ENCODE data around the gene NXPH3. TPM values are rescaled to one million over a fixed set of nuclear protein-coding genes. Genes with fewer than 3 reads are reported as not detected.

NXPH3 gene
- total RNA-seq, 1 donor from 2014 or later = not detected

GRCh38 chr17:49588726-49589576 is 13.3 kb downstream of the NXPH3 start:
- H3K4me3 ChIP-seq (ENCODE audit: low read depth, low read length) = no peak overlapping the region
- DNase-seq (ENCODE audit: low read depth) = no peak
- H3K27me3 ChIP-seq (ENCODE audit: control insufficient read depth, insufficient read depth, low read length) = no peaks in the 10 kb centered on the region
- H3K36me3 ChIP-seq (ENCODE audit: control insufficient read depth, insufficient read depth, low read length) = no peaks in the 10 kb centered on the region
- TF ChIP-seq, protein P1, sequence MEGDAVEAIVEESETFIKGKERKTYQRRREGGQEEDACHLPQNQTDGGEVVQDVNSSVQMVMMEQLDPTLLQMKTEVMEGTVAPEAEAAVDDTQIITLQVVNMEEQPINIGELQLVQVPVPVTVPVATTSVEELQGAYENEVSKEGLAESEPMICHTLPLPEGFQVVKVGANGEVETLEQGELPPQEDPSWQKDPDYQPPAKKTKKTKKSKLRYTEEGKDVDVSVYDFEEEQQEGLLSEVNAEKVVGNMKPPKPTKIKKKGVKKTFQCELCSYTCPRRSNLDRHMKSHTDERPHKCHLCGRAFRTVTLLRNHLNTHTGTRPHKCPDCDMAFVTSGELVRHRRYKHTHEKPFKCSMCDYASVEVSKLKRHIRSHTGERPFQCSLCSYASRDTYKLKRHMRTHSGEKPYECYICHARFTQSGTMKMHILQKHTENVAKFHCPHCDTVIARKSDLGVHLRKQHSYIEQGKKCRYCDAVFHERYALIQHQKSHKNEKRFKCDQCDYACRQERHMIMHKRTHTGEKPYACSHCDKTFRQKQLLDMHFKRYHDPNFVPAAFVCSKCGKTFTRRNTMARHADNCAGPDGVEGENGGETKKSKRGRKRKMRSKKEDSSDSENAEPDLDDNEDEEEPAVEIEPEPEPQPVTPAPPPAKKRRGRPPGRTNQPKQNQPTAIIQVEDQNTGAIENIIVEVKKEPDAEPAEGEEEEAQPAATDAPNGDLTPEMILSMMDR (IDR thresholded peaks at IDR 0.05; ENCODE audit: insufficient read depth, low read length, poor library complexity, severe bottlenecking) = no peak

GRCh38 chr17:49589577-49589927 is 13.9 kb downstream of the NXPH3 start:
- H3K36me3 ChIP-seq (ENCODE audit: control insufficient read depth, insufficient read depth, low read length) = no peaks in the 10 kb centered on the region
- no peak for DNase-seq (ENCODE audit: low read depth)
- no peaks in the 10 kb centered on the region for H3K27me3 ChIP-seq (ENCODE audit: control insufficient read depth, insufficient read depth, low read length)
- TF ChIP-seq, protein P1 (IDR thresholded peaks at IDR 0.05; ENCODE audit: insufficient read depth, low read length, poor library complexity, severe bottlenecking) = no peak
- no peak overlapping the region for H3K4me3 ChIP-seq (ENCODE audit: low read depth, low read length)

DNA sequence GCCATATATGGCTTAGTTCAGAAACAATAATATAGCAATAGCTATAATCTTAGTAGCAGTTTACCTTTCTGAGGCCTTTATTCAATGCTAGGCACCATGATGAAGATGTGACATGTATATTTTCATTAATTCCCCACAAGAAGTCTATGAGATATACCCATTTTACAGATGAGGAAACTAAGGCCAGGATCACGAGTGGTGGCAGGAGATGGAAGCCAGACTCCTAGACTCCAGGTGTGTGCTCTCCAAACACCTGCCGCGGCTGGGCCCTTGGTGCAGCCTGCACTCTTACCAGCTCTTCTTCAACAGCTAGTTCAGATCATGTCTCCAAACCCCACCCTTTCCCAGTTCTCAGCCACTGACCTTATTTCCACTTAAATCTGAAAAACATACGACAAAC is 15.2 kb downstream of the NXPH3 start:
- Histone ChIP-seq H3K27me3 (ENCODE audit: control insufficient read depth, insufficient read depth, low read length) (no peaks in the 10 kb centered on the region), H3K4me3 (ENCODE audit: low read depth, low read length) (no peak overlapping the region), H3K36me3 (ENCODE audit: control insufficient read depth, insufficient read depth, low read length) (no peaks in the 10 kb centered on the region)
- TF ChIP-seq, protein P1 (IDR thresholded peaks at IDR 0.05; ENCODE audit: insufficient read depth, low read length, poor library complexity, severe bottlenecking) = no peak
- no peak for DNase-seq (ENCODE audit: low read depth)

DNA sequence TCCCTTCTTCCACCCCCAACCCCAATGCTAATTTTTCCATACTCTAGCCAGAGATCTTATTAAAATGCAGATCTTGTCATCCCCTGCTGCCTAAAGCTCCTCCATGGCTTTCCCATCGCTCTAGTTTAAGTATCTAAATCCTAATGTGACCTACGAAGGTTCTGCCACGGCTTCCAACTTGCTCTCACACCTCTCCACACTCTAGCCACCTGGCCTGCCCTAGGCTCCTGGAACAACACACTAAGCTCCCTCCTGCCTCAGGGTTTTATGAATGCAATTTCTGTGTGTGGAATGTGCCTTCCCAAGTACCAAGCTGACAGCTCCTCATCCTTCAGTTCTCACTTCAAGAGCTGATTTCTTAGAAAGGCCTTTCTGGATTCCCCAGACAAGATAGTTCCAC is 16.6 kb downstream of the NXPH3 start:
- Histone ChIP-seq H3K27me3 (ENCODE audit: control insufficient read depth, insufficient read depth, low read length) (no peaks in the 10 kb centered on the region), H3K36me3 (ENCODE audit: control insufficient read depth, insufficient read depth, low read length) (no peaks in the 10 kb centered on the region), H3K4me3 (ENCODE audit: low read depth, low read length) (no peak overlapping the region)
- TF ChIP-seq, protein P1 (IDR thresholded peaks at IDR 0.05; ENCODE audit: insufficient read depth, low read length, poor library complexity, severe bottlenecking) = no peak
- DNase-seq (ENCODE audit: low read depth) = no peak

DNA sequence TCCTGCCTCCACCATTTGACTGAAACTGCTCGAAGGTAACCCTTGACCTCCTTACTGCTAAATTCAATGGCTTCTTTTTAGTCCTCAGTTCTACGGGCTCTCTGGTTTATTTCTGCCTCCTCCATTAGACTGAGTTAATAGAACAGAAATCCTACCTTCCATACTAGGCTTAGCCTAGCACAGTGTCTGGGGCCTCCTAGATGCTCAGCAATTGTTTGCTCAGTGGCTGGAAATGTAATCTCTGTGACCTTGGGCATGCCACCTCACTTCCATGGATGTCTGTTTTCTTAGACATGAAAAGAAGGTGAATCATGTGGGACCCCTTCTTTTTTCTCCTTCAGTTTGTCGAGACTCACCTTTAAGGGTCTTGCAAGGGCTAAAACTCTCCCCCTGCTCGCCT is 19.7 kb downstream of the NXPH3 start:
- no peak for DNase-seq (ENCODE audit: low read depth)
- no peak overlapping the region for H3K4me3 ChIP-seq (ENCODE audit: low read depth, low read length)
- TF ChIP-seq, protein P1 (IDR thresholded peaks at IDR 0.05; ENCODE audit: insufficient read depth, low read length, poor library complexity, severe bottlenecking) = no peak
- H3K27me3 ChIP-seq (ENCODE audit: control insufficient read depth, insufficient read depth, low read length) = no peaks in the 10 kb centered on the region
- H3K36me3 ChIP-seq (ENCODE audit: control insufficient read depth, insufficient read depth, low read length) = no peaks in the 10 kb centered on the region

DNA sequence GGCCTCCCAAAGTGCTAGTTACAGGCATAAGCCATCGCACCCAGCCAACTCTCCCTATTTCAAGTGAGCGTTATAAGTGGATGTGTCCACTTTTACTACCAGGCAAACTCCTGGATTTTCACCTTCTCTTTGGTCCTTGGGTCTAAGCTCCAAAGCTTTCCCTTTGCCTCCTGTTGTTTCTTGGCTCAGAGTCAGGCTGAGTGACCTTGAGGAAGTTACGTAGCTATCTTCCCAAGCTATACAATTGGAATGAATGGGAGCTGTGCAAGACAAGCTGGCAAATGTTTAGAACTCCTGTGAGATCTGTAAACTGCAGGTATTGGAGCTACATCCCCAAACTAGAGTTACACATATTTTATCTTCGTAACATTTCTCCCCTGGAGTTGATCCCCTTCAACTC is 20.3 kb downstream of the NXPH3 start:
- Histone ChIP-seq H3K4me3 (ENCODE audit: low read depth, low read length) (no peak overlapping the region), H3K27me3 (ENCODE audit: control insufficient read depth, insufficient read depth, low read length) (no peaks in the 10 kb centered on the region), H3K36me3 (ENCODE audit: control insufficient read depth, insufficient read depth, low read length) (no peaks in the 10 kb centered on the region)
- DNase-seq (ENCODE audit: low read depth) = no peak
- TF ChIP-seq, protein P1 (IDR thresholded peaks at IDR 0.05; ENCODE audit: insufficient read depth, low read length, poor library complexity, severe bottlenecking) = no peak
